HL-60 (cell line): Measurements from ENCODE around the gene GTSE1.
"Not testable (repeated sequence)": the region's sequence is repeated elsewhere in the genome, so short reads cannot be mapped to it uniquely, and the experiment has no call there.

ENCODE experiments used
- DNase-seq, 2 experiments: peaks; one replicate each; pipeline ENCODE4 v3.0.0-alpha.2; 2010 to 2020; ENCODE audit warnings: low read depth in 1 of 2, low spot score in 1 of 2
- H3K27ac ChIP-seq: fragments of 250-450 bp; sonication (Bioruptor Pico); replicated peaks from 2 replicates; pipeline ENCODE4 v1.5.1; 2020; ENCODE audit warnings: mild to moderate bottlenecking, moderate library complexity
- H3K27me3 ChIP-seq: fragments of 250-450 bp; sonication (Bioruptor Pico); 2 replicates; pipeline ENCODE4 v1.5.1; 2021; ENCODE audit warnings: mild to moderate bottlenecking, moderate library complexity; ENCODE audit not compliant: insufficient read depth, poor library complexity, severe bottlenecking
- H3K4me3 ChIP-seq: replicated peaks from 2 replicates; pipeline ENCODE4 v1.5.1; 2011; ENCODE audit warnings: mild to moderate bottlenecking, control low read depth, low read length; ENCODE audit not compliant: insufficient read depth
- CTCF ChIP-seq: IDR thresholded peaks from one replicate; pipeline ENCODE4 v1.5.1; 2011; ENCODE audit warnings: low read length, control low read depth, inconsistent platforms; ENCODE audit not compliant: insufficient read depth
- GABPA ChIP-seq: IDR thresholded peaks from 2 replicates; pipeline ENCODE4 v1.6.1; 2012; ENCODE audit warnings: low read depth
- POLR2AphosphoS5 ChIP-seq: IDR thresholded peaks from 2 replicates; pipeline ENCODE4 v1.6.1; 2012; ENCODE audit warnings: low read depth
- SPI1 ChIP-seq: IDR thresholded peaks from 2 replicates; pipeline ENCODE4 v1.6.1; 2012; ENCODE audit warnings: low read depth, mild to moderate bottlenecking, borderline replicate concordance
- TF ChIP-seq, protein P1 (sequence below): IDR thresholded peaks from 2 replicates; pipeline ENCODE4 v1.6.1; 2012; ENCODE audit warnings: low read depth; ENCODE audit not compliant: insufficient replicate concordance

GTSE1 gene

DNA sequence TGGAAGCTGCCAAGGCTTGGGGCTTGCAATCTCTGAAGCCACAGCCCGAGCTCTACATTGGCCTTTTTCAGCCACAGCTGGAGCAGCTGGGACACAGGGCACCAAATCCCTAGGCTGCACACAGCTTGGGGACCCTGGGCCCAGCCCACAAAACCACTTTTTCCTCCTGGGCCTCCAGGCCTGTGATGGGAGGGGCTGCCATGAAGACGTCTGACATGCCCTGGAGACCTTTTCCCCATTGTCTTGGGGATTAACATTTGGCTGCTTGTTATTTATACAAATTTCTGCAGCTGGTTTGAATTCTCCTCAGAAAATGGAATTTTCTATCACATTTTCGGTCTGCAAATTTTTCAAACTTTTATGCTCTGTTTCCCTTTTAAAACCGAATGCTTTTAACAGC lies 31.0 kb upstream of the GTSE1 start:
- not testable (repeated sequence) for H3K27me3 ChIP-seq, H3K27ac ChIP-seq, DNase-seq, H3K4me3 ChIP-seq

DNA sequence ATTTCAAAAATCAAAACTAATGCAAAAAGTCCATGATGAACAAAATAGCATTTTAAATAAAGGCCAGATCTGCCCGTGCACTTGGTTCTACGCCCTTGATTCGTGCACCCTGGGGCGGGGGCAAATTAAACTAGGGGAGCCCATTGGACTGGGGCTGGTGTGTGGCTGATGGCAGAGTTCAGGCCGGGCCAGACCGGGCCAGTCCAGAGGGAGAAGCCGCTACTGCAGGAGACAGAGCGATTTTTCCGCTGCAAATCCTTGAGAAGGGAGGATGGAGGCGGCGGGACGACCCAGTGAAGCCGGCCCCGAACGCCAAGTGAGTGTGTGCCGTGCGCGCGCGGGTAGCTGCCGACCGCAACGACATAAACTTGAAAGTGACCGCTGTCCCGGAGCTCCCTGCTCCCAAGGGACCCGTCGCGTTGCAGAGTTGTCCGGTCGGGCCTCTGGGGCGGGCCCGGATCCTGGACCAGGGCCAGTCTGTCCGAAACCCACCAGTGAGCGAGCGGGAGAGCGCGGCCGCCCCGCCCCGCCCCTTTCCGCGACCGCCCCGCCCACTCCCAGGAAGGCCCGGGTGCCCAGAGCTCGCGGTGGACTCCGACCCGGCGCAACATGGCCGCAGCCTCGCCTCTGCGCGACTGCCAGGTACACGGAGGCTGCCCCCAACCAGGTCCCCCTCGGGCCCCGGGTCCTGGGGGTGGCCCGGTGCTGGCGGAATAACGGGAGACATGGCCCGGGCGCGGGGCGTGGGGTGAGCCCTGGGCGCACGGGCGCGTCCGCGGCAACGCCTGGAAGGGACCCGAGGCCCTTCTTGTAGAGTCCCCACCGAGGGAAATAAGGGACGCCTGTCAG lies 29.0 kb upstream of the GTSE1 start, which contains the start of gene TTC38:
TTC38 (plus strand) TSS at position 578 of the 849 bp plus-strand sequence; CDS start at position 610, 32 bp downstream.
- no peak within 1 kb of the TSS; the same call in 1 of the 2 replicates for H3K27ac ChIP-seq
- no peak for TF ChIP-seq GABPA
- no peak for TF ChIP-seq POLR2AphosphoS5
- TF ChIP-seq CTCF = no peak
- no peak for TF ChIP-seq SPI1
- TF ChIP-seq, protein P1, sequence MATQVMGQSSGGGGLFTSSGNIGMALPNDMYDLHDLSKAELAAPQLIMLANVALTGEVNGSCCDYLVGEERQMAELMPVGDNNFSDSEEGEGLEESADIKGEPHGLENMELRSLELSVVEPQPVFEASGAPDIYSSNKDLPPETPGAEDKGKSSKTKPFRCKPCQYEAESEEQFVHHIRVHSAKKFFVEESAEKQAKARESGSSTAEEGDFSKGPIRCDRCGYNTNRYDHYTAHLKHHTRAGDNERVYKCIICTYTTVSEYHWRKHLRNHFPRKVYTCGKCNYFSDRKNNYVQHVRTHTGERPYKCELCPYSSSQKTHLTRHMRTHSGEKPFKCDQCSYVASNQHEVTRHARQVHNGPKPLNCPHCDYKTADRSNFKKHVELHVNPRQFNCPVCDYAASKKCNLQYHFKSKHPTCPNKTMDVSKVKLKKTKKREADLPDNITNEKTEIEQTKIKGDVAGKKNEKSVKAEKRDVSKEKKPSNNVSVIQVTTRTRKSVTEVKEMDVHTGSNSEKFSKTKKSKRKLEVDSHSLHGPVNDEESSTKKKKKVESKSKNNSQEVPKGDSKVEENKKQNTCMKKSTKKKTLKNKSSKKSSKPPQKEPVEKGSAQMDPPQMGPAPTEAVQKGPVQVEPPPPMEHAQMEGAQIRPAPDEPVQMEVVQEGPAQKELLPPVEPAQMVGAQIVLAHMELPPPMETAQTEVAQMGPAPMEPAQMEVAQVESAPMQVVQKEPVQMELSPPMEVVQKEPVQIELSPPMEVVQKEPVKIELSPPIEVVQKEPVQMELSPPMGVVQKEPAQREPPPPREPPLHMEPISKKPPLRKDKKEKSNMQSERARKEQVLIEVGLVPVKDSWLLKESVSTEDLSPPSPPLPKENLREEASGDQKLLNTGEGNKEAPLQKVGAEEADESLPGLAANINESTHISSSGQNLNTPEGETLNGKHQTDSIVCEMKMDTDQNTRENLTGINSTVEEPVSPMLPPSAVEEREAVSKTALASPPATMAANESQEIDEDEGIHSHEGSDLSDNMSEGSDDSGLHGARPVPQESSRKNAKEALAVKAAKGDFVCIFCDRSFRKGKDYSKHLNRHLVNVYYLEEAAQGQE = no peak
- DNase-seq = peak; percentile 43 to 80
- peak within 1 kb of the TSS; percentile 77 for H3K4me3 ChIP-seq
- H3K27me3 ChIP-seq = no peaks in the 10 kb centered on the region

- Histone ChIP-seq H3K27ac (no peak overlapping the region), H3K4me3 (no peak overlapping the region), H3K27me3 (no peaks in the 10 kb centered on the region)
- no peak for TF ChIP-seq GABPA
- TF ChIP-seq SPI1 = no peak
- no peak for TF ChIP-seq POLR2AphosphoS5
- TF ChIP-seq, protein P1 = no peak
- no peak for TF ChIP-seq CTCF
- no peak for DNase-seq
These were observed 27.1 kb upstream of the GTSE1 start for GRCh38 chr22:46269564-46269963.

- Histone ChIP-seq H3K27me3 (no peaks in the 10 kb centered on the region), H3K4me3 (no peak overlapping the region), H3K27ac (no peak overlapping the region)
- TF ChIP-seq, protein P1 = no peak
- TF ChIP-seq POLR2AphosphoS5 (no peak), GABPA (no peak), SPI1 (no peak)
- DNase-seq = no peak
These were observed 24.5 kb upstream of the GTSE1 start for GRCh38 chr22:46272196-46272595.
